ENCODE data around the gene HDAC4.

Gene HDAC4

DNA sequence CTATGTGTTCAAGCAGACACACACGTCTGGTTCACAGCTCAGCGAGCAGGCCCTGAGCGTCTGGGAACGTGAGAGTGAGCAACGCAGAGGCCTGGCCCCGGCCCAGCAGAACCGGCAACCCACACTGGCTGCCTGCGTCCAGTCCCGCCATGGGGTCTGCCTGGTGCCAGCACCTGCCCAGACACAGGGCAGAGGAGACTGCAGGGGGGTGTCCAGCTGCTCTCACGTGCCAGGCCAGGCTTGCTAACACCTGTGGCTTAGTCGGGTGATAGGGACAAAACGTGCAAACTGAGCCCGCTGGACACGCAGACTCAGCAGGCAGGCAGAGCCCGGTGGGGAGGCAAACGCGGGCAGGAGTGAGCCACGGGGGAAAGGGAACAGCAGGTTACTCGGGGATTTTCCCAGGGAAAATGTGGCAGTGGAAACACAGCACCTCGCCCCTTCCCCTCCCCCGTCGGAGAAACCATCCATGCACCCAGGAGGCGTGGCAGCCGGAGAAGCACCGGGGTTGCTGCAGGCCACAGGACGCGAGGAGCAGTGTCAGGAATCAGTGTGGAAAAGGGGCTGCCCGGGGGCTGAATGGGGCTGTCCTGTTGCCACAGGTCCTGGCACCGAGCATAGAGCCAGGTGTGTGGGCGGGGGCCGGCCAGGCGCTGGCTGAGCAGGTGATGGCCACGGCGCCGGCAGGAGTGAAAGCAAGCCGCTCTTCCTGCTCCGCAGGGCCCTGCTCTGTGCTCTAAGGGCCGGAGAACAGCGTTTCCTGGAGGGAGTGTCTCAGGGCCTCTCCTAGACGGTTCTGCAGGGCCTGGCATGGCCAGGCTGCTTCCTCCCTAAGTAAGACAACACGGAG is 154.7 kb downstream of the HDAC4 start:
- no peaks in the 10 kb centered on the region for H3K27me3 ChIP-seq (ENCODE audit: control insufficient read depth in 2 of 2, insufficient read depth in 2 of 2, low read length in 2 of 2)
- H3K9ac ChIP-seq (ENCODE audit: low read depth in 1 of 2, low read length in 2 of 2) = peak overlapping the region; percentile 14 to 41
- peak overlapping the region; percentile 31 to 52 for H3K4me3 ChIP-seq (ENCODE audit: low read length in 2 of 2)
- no peaks in the 10 kb centered on the region for H3K9me3 ChIP-seq (ENCODE audit: control insufficient read depth in 2 of 2, low read length in 2 of 2)
- peak overlapping the region; percentile 69 to 72 for H3K27ac ChIP-seq (ENCODE audit: low read depth in 2 of 2, low read length in 2 of 2)
- peaks cover 23 to 29% of the 10 kb centered on the region in 2 donors for H3K4me1 ChIP-seq (ENCODE audit: control insufficient read depth in 2 of 2, insufficient read depth in 2 of 2, low read length in 2 of 2)
- H3K36me3 ChIP-seq (ENCODE audit: control insufficient read depth in 2 of 2, insufficient read depth in 2 of 2, low read length in 2 of 2) = no peaks in the 10 kb centered on the region

- peaks cover 23 to 25% of the 10 kb centered on the region in 2 donors for H3K4me1 ChIP-seq (ENCODE audit: control insufficient read depth in 2 of 2, insufficient read depth in 2 of 2, low read length in 2 of 2)
- H3K9me3 ChIP-seq (ENCODE audit: control insufficient read depth in 2 of 2, low read length in 2 of 2) = no peaks in the 10 kb centered on the region
- no peak overlapping the region for H3K27ac ChIP-seq (ENCODE audit: low read depth in 2 of 2, low read length in 2 of 2)
- no peaks in the 10 kb centered on the region for H3K27me3 ChIP-seq (ENCODE audit: control insufficient read depth in 2 of 2, insufficient read depth in 2 of 2, low read length in 2 of 2)
- H3K36me3 ChIP-seq (ENCODE audit: control insufficient read depth in 2 of 2, insufficient read depth in 2 of 2, low read length in 2 of 2) = no peaks in the 10 kb centered on the region
- no peak overlapping the region for H3K4me3 ChIP-seq (ENCODE audit: low read length in 2 of 2)
- no peak overlapping the region for H3K9ac ChIP-seq (ENCODE audit: low read depth in 1 of 2, low read length in 2 of 2)
These were observed 155.7 kb downstream of the HDAC4 start for GRCh38 chr2:239245107-239245506.

- Histone ChIP-seq H3K9ac (ENCODE audit: low read depth in 1 of 2, low read length in 2 of 2) (no peak overlapping the region), H3K9me3 (ENCODE audit: control insufficient read depth in 2 of 2, low read length in 2 of 2) (no peaks in the 10 kb centered on the region), H3K27me3 (ENCODE audit: control insufficient read depth in 2 of 2, insufficient read depth in 2 of 2, low read length in 2 of 2) (no peaks in the 10 kb centered on the region), H3K4me3 (ENCODE audit: low read length in 2 of 2) (no peak overlapping the region), H3K27ac (ENCODE audit: low read depth in 2 of 2, low read length in 2 of 2) (no peak overlapping the region), H3K4me1 (ENCODE audit: control insufficient read depth in 2 of 2, insufficient read depth in 2 of 2, low read length in 2 of 2) (peaks cover 23 to 25% of the 10 kb centered on the region in 2 donors), H3K36me3 (ENCODE audit: control insufficient read depth in 2 of 2, insufficient read depth in 2 of 2, low read length in 2 of 2) (no peaks in the 10 kb centered on the region)
These were observed 156.2 kb downstream of the HDAC4 start for GRCh38 chr2:239244625-239245024.

DNA sequence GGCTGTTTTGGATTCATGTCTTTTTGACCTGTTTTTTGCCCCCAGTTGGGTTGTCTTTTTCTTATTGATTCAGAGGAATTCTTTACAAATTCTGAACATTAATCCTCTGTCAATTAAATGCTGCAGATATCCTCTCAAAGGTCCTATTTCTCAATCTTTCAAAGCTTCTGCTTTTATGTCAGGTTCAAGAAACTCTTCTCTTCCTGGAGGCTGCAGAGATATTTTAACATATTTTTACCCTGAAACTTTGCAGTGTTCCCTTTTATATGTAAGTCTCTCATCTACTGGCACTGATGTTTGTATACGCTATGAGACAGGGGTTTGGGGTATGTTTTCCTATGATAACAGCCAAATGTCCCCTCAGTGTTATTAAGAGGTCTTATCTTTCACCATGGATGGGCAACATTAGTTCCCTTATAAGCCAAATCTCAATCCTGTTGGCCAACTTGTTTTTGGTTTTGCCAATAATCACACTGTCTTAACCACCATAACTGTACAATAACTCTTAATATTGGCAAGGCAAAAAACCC is 159.3 kb downstream of the HDAC4 start:
- Histone ChIP-seq H3K36me3 (ENCODE audit: control insufficient read depth in 2 of 2, insufficient read depth in 2 of 2, low read length in 2 of 2) (no peaks in the 10 kb centered on the region), H3K4me1 (ENCODE audit: control insufficient read depth in 2 of 2, insufficient read depth in 2 of 2, low read length in 2 of 2) (peaks cover 11 to 17% of the 10 kb centered on the region in 2 donors), H3K27me3 (ENCODE audit: control insufficient read depth in 2 of 2, insufficient read depth in 2 of 2, low read length in 2 of 2) (no peaks in the 10 kb centered on the region), H3K27ac (ENCODE audit: low read depth in 2 of 2, low read length in 2 of 2) (no peak overlapping the region), H3K9ac (ENCODE audit: low read depth in 1 of 2, low read length in 2 of 2) (no peak overlapping the region), H3K4me3 (ENCODE audit: low read length in 2 of 2) (no peak overlapping the region), H3K9me3 (ENCODE audit: control insufficient read depth in 2 of 2, low read length in 2 of 2) (no peaks in the 10 kb centered on the region)

GRCh38 chr2:239240414-239240881 is 160.4 kb downstream of the HDAC4 start:
- Histone ChIP-seq H3K4me1 (ENCODE audit: control insufficient read depth in 2 of 2, insufficient read depth in 2 of 2, low read length in 2 of 2) (peaks cover 4 to 8% of the 10 kb centered on the region in 2 donors), H3K27me3 (ENCODE audit: control insufficient read depth in 2 of 2, insufficient read depth in 2 of 2, low read length in 2 of 2) (no peaks in the 10 kb centered on the region), H3K9me3 (ENCODE audit: control insufficient read depth in 2 of 2, low read length in 2 of 2) (no peaks in the 10 kb centered on the region), H3K4me3 (ENCODE audit: low read length in 2 of 2) (no peak overlapping the region), H3K36me3 (ENCODE audit: control insufficient read depth in 2 of 2, insufficient read depth in 2 of 2, low read length in 2 of 2) (no peaks in the 10 kb centered on the region), H3K9ac (ENCODE audit: low read depth in 1 of 2, low read length in 2 of 2) (no peak overlapping the region), H3K27ac (ENCODE audit: low read depth in 2 of 2, low read length in 2 of 2) (peak overlapping the region; percentile 9 to 12)

GRCh38 chr2:239239607-239240413 is 161.0 kb downstream of the HDAC4 start:
- Histone ChIP-seq H3K27ac (ENCODE audit: low read depth in 2 of 2, low read length in 2 of 2) (peak overlapping the region; percentile 13 to 50), H3K9me3 (ENCODE audit: control insufficient read depth in 2 of 2, low read length in 2 of 2) (no peaks in the 10 kb centered on the region), H3K27me3 (ENCODE audit: control insufficient read depth in 2 of 2, insufficient read depth in 2 of 2, low read length in 2 of 2) (no peaks in the 10 kb centered on the region), H3K4me3 (ENCODE audit: low read length in 2 of 2) (no peak overlapping the region), H3K36me3 (ENCODE audit: control insufficient read depth in 2 of 2, insufficient read depth in 2 of 2, low read length in 2 of 2) (no peaks in the 10 kb centered on the region), H3K9ac (ENCODE audit: low read depth in 1 of 2, low read length in 2 of 2) (peak overlapping the region in 1 of 2 donors; percentile 14), H3K4me1 (ENCODE audit: control insufficient read depth in 2 of 2, insufficient read depth in 2 of 2, low read length in 2 of 2) (peaks cover 4 to 6% of the 10 kb centered on the region in 2 donors)

- H3K4me3 ChIP-seq (ENCODE audit: low read length in 2 of 2) = no peak overlapping the region
- H3K9me3 ChIP-seq (ENCODE audit: control insufficient read depth in 2 of 2, low read length in 2 of 2) = no peaks in the 10 kb centered on the region
- no peaks in the 10 kb centered on the region for H3K27me3 ChIP-seq (ENCODE audit: control insufficient read depth in 2 of 2, insufficient read depth in 2 of 2, low read length in 2 of 2)
- no peak overlapping the region for H3K9ac ChIP-seq (ENCODE audit: low read depth in 1 of 2, low read length in 2 of 2)
- H3K27ac ChIP-seq (ENCODE audit: low read depth in 2 of 2, low read length in 2 of 2) = no peak overlapping the region
- peaks cover 4 to 6% of the 10 kb centered on the region in 2 donors for H3K4me1 ChIP-seq (ENCODE audit: control insufficient read depth in 2 of 2, insufficient read depth in 2 of 2, low read length in 2 of 2)
- no peaks in the 10 kb centered on the region for H3K36me3 ChIP-seq (ENCODE audit: control insufficient read depth in 2 of 2, insufficient read depth in 2 of 2, low read length in 2 of 2)
These were observed 161.8 kb downstream of the HDAC4 start for GRCh38 chr2:239238839-239239606.

GRCh38 chr2:239238381-239238780 is 162.4 kb downstream of the HDAC4 start:
- Histone ChIP-seq H3K4me3 (ENCODE audit: low read length in 2 of 2) (no peak overlapping the region), H3K27ac (ENCODE audit: low read depth in 2 of 2, low read length in 2 of 2) (no peak overlapping the region), H3K36me3 (ENCODE audit: control insufficient read depth in 2 of 2, insufficient read depth in 2 of 2, low read length in 2 of 2) (no peaks in the 10 kb centered on the region), H3K4me1 (ENCODE audit: control insufficient read depth in 2 of 2, insufficient read depth in 2 of 2, low read length in 2 of 2) (peaks cover 0 to 6% of the 10 kb centered on the region in 2 donors), H3K9ac (ENCODE audit: low read depth in 1 of 2, low read length in 2 of 2) (no peak overlapping the region), H3K27me3 (ENCODE audit: control insufficient read depth in 2 of 2, insufficient read depth in 2 of 2, low read length in 2 of 2) (no peaks in the 10 kb centered on the region), H3K9me3 (ENCODE audit: control insufficient read depth in 2 of 2, low read length in 2 of 2) (no peaks in the 10 kb centered on the region)

- Histone ChIP-seq H3K9ac (ENCODE audit: low read depth in 1 of 2, low read length in 2 of 2) (no peak overlapping the region), H3K36me3 (ENCODE audit: control insufficient read depth in 2 of 2, insufficient read depth in 2 of 2, low read length in 2 of 2) (no peaks in the 10 kb centered on the region), H3K4me3 (ENCODE audit: low read length in 2 of 2) (no peak overlapping the region), H3K9me3 (ENCODE audit: control insufficient read depth in 2 of 2, low read length in 2 of 2) (no peaks in the 10 kb centered on the region), H3K4me1 (ENCODE audit: control insufficient read depth in 2 of 2, insufficient read depth in 2 of 2, low read length in 2 of 2) (peaks cover 0 to 6% of the 10 kb centered on the region in 2 donors), H3K27ac (ENCODE audit: low read depth in 2 of 2, low read length in 2 of 2) (peak overlapping the region; percentile 23 to 35), H3K27me3 (ENCODE audit: control insufficient read depth in 2 of 2, insufficient read depth in 2 of 2, low read length in 2 of 2) (no peaks in the 10 kb centered on the region)
These were observed 164.0 kb downstream of the HDAC4 start for GRCh38 chr2:239236808-239237205.
